NCI-H82 treated with DMSO at 0.1 percent for 48 hours (cell line): Measurements from ENCODE around the gene C19orf25.
A peak's percentile ranks its signal among the peaks of the same experiment; 100 is the strongest.
"Not testable (repeated sequence)": the region's sequence is repeated elsewhere in the genome, so short reads cannot be mapped to it uniquely, and the experiment has no call there.

Experiments
- DNase-seq: peaks from one replicate; lab custom pipeline; 2025; ENCODE audit not compliant: unreplicated experiment; lab: John Stamatoyannopoulos, UW

Gene C19orf25

GRCh38 chr19:1478934-1479707, at the start of gene C19orf25:
Gene C19orf25, minus strand, starts transcription at chr19:1479215. Its CDS starts 312 bp downstream, at chr19:1478903.
- DNase-seq: peak; percentile 67

GRCh38 chr19:1527650-1528309, 48.8 kb upstream of the C19orf25 start:
- no peak for DNase-seq

DNA sequence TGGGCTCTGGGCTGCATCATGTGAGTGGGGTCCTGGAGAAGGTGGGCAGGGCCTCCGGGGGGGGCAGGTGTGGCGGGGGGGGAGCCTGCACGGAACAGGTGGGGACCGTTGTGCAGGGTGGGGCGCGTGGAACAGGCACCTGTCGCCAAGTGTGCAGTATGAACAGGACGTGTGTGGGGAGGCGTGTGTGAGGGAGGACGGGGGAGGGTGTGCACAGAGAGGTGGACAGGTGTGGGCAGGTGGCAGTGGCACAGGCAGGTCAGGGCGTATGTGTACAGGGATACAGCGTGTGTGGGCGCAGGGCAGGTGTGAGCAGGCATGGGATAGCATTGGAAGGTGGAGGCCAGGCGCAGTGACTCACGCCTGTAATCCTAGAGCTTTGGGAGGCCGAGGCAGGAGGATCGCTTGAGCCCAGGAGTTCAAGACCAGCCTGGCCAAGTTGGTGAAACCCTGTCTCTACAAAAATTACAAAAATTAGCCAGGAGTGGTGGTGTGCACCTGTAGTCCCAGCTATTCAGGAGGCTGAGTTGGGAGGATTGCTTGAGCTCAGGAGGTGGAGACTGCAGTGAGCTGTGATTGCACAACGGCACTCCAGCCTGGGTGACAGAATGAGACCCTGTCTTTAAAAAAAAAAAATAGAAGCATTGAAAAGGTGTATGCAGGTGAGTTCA, 48.1 kb upstream of the C19orf25 start:
- no peak for DNase-seq

DNA sequence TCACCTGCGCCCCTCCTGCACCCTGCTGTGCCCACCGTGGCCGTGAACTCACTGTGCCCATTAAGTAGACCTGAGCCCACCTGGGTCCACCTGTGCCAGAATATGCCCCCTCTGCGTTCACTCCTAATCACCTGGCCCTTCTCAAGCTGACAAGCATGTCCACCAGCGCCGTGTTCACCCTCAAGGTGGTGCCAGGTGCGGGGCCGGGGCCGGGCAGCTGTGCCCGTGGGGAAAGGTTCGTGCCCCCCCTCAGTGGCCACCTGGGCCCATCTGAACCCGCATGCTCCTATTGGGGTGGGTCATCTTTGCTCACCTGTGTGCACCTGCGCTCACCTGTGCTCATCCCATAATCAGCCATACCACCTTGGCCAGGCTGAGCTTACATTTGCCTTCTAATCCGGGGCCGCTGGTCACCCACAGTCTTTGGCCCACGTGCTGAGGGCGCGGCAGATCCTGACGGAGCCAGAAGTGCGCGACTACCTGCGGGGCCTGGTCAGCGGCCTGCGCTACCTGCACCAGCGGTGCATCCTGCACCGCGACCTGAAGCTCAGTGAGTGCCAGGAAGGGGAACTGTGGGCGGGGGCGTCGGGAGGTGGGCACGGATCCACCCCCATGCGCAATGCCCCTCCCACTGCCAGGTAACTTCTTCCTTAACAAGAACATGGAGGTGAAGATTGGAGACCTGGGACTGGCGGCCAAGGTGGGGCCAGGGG, 47.2 kb upstream of the C19orf25 start:
- no peak for DNase-seq

GRCh38 chr19:1525343-1525742, 46.3 kb upstream of the C19orf25 start:
- no peak for DNase-seq

GRCh38 chr19:1524972-1525325, 45.9 kb upstream of the C19orf25 start:
- DNase-seq: no peak

DNA sequence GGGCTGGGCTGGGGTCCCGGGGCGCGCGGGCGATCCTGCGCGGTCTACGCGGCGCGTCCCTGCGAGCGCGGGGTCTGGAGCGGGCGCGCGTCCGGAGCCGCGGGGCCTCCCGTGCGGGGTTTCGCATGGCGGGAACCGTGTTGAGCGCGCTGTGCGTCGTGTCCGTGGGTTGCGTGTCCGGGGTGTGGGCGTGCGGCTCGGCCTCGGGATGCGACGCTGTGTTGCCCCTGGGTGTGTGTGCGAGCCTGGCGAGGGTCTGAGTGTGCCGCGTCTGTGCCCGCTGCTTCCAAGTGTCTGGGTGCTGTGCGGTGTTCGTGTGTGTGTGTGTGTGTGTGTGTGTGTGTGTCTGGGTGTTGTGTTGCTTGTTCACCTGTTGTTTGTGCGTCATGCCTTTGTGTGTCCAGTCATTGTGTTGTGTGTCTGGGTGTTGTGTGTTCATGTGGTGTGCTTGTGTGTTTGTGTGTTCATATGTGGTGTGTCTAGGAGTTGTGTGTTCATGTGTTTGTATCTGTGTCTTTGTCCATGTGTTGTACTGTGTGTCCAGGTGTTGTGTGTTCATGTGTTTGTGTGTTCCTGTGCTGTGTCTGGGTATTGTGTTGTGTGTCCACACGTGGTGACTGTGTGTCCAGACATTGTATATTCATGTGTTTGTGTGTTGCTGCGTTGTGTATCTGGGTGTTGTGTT, 45.4 kb upstream of the C19orf25 start:
- DNase-seq: no peak

- DNase-seq: no peak
Measured at GRCh38 chr19:1523412-1524286, 44.6 kb upstream of the C19orf25 start, which contains the start of gene PLK5. Gene PLK5, plus strand, starts transcription at chr19:1524077. Its CDS starts 2,920 bp downstream, at chr19:1526997.

DNA sequence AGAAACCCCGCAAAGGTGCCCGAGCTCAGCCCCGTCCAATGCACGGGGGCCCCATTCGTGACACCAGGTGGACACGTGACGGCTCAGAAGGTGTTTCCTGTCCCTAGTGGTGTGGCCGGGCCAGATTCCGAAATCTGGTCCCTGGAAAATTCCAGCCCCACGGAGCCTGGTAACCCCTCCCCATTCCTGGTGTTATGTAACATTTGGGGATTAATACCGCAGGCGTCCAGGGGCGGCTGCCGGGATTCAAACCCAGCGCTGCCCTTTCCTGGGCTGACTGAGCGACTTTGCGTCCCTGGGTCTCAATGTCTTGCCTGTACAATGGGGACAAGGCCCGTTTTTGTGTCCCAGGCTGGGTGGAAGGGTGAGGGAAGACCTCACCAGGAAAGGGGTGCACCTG, 43.8 kb upstream of the C19orf25 start:
- no peak for DNase-seq

- DNase-seq: no peak
Measured at GRCh38 chr19:1522061-1522460, 43.0 kb upstream of the C19orf25 start.

DNA sequence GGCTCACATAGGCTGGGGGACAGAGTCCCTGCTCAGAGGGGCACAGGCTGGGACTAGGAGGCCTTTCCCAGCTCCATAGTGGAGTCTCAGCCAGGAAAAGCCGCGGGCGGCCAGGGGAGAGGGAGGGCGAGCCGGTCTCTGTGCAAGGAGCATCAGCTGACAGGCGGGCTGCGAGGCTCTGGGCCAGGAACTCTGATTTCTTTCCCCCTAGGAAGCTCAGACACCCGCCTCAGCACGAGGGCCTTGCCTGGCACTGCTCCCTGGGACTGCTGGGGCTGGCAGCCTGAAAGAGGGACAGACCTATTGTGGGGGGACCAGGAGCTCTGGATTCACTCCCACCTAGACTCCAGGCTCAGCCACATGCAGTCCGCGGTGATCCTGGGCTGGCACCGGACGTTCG, 42.6 kb upstream of the C19orf25 start:
- DNase-seq: no peak

GRCh38 chr19:1520203-1520780, 41.3 kb upstream of the C19orf25 start:
- no peak for DNase-seq

DNA sequence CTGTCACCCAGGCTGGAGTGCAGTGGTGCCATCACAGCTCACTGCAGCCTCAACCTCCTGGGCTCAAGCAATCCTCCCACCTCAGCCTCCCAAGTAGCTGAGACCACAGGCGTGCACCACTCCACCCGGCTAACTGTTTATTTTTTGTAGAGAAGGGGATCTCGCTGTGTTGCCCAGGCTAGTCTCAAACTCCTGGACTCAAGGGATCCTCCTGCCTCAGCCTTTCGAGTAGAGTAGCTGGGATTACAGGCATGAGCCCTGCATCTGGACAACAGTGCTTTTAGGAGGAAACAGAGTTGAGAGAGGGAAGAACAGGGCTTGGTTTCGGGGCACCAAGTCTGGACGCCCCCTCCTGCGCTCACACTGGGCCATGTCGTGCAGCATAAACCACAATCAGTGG, 40.8 kb upstream of the C19orf25 start:
- DNase-seq: not testable (repeated sequence)

- DNase-seq: no peak
Measured at GRCh38 chr19:1518471-1518870, 39.5 kb upstream of the C19orf25 start.

GRCh38 chr19:1516395-1516753, 37.4 kb upstream of the C19orf25 start:
- DNase-seq: no peak

DNA sequence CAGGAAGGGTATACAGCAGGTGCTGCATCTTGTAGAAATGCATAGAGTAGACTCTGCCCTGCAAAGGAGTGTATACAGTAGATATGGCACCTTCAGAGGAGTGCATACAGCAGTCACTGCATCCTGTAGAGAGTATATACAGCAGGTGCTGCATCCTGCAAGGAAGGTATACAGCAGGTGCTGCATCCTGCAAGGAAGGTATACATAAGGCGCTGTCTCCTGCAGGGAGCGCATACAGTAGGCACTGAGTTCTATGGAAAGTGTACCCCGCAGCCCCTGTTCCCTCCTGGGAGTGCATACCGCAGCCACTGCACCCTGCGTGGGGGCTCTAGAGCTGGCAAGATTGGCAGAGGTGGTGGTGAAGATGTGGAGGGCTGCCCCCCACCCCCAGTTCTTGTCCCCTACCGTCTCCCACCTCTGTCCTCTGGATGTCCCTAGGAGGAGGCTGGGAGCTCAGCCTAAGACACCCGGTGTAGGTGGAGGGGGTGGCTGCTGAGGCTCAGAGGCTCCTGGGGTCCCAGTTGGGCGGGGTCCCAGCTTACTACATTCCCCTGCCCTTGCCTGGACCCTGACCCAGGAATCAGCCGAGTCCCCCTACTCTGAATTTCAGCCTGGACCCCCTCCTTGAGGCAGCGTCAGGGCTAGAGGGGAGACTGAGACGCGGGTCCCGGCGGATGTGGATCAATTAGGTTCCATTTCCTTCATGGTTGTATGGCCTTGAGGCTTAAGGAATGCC, 36.1 kb upstream of the C19orf25 start:
- DNase-seq: no peak

GRCh38 chr19:1514295-1514661, 35.3 kb upstream of the C19orf25 start:
- DNase-seq: no peak

DNA sequence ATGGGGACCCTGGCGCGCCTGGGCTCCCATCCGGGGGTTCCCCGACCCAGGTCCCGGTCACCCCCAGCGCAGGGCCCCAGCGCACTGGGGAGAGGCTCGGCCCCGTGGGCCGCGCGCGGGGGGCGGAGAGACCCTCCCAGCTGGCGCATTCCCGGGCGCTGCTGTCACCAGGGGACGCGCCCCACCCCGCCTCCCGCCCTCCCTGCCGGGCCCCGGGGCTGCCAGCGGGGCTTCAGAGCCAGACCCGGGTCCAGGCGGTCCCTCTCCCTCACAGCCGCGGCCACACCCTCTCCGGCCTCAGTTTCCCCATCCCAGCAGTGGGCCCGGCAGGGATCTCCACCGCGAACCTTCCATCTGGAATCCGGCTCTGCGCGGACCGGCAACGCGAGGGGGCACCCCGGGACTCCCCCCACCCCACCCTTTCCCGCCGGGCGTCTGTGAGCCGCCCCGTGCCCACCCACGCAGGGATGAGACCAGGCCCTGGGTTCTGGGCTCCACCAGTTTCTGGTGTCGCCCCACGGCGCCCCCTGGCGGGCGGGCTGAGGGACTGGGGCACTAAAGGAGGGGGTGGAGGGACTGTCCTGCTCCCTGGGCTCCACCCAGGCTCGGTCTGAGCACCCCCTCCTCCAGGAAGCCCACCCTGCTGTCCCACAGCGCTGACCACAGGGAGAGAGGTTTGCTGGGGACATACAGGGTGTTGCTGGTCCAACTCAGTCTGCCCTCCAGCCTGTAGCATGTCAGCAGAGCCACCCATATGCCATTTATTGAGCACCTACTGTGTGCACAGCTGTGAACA, 34.7 kb upstream of the C19orf25 start:
- DNase-seq: no peak
